ENCODE measurements around the gene ROPN1B.
"Not testable (repeated sequence)": the region's sequence is repeated elsewhere in the genome, so short reads cannot be mapped to it uniquely, and the experiment has no call there.

The ROPN1B gene

GRCh38 chr3:125958511-125959316, 10.3 kb upstream of the ROPN1B start:
- FAIRE-seq, result no peak

GRCh38 chr3:125959317-125960065, 9.5 kb upstream of the ROPN1B start:
- no peak for FAIRE-seq

- FAIRE-seq, result no peak
Observed at GRCh38 chr3:125960066-125960424, 8.9 kb upstream of the ROPN1B start.

- no peak for FAIRE-seq
Observed at GRCh38 chr3:125960456-125961288, 8.3 kb upstream of the ROPN1B start.

- no peak for FAIRE-seq
Observed at GRCh38 chr3:125961289-125961589, 7.7 kb upstream of the ROPN1B start.

- FAIRE-seq, result not testable (repeated sequence)
Observed at GRCh38 chr3:125963834-125964233, 5.1 kb upstream of the ROPN1B start.

GRCh38 chr3:125965505-125965904, 3.5 kb upstream of the ROPN1B start:
- no peak for FAIRE-seq

GRCh38 chr3:125967156-125967555, 1.8 kb upstream of the ROPN1B start:
- FAIRE-seq, result no peak

GRCh38 chr3:125968121-125968520, 857 bp upstream of the ROPN1B start:
- FAIRE-seq, result not testable (repeated sequence)

GRCh38 chr3:125971997-125972944, 3.3 kb downstream of the ROPN1B start:
- FAIRE-seq, result peak; percentile 19

GRCh38 chr3:125975245-125976002, 6.4 kb downstream of the ROPN1B start:
- FAIRE-seq, result not testable (repeated sequence)

GRCh38 chr3:125976003-125976390, 7.0 kb downstream of the ROPN1B start:
- FAIRE-seq, result not testable (repeated sequence)

- FAIRE-seq, result not testable (repeated sequence)
Observed at GRCh38 chr3:125977104-125977503, 8.1 kb downstream of the ROPN1B start.

GRCh38 chr3:125984951-125985350, 16.0 kb downstream of the ROPN1B start:
- FAIRE-seq, result not testable (repeated sequence)

- no peak for FAIRE-seq
Observed at GRCh38 chr3:125990253-125990970, 21.4 kb downstream of the ROPN1B start.

GRCh38 chr3:125996751-125997150, 27.8 kb downstream of the ROPN1B start:
- not testable (repeated sequence) for FAIRE-seq

- FAIRE-seq, result no peak
Observed at GRCh38 chr3:126002189-126002588, 33.2 kb downstream of the ROPN1B start.

GRCh38 chr3:126003447-126004190, 34.6 kb downstream of the ROPN1B start:
- FAIRE-seq, result no peak

GRCh38 chr3:126004217-126004616, 35.2 kb downstream of the ROPN1B start:
- no peak for FAIRE-seq

GRCh38 chr3:126004692-126005091, 35.7 kb downstream of the ROPN1B start:
- FAIRE-seq, result no peak

Data from A204.1 (cell line).